SK-N-SH treated with all-trans-retinoic acid at 6 μM for 48 hours (cell line): ENCODE measurements around the gene GRPEL2.

Experiments
- ATAC-seq: fragments of 200-7000 bp; cut with Tn5 transposase; 3 replicates; pipeline ENCODE4 v1.9.1; 2020; ENCODE audit warnings: mild to moderate bottlenecking, moderate library complexity
- ARNTL ChIP-seq: fragments of 450-650 bp; formaldehyde crosslinking; IDR thresholded peaks from 2 replicates; pipeline ENCODE4 v1.5.0; 2020; ENCODE audit warnings: low read depth, mild to moderate bottlenecking, moderate library complexity, borderline replicate concordance
- ESRRG ChIP-seq: fragments of 250-450 bp; sonication (Bioruptor Pico); IDR thresholded peaks from 2 replicates; pipeline ENCODE4 v1.6.1; 2021; ENCODE audit warnings: mild to moderate bottlenecking
- ISL1 ChIP-seq: fragments of 250-450 bp; sonication (Bioruptor Pico); IDR thresholded peaks from 2 replicates; pipeline ENCODE4 v2.1.2; 2022; ENCODE audit warnings: mild to moderate bottlenecking, moderate library complexity
- OSR1 ChIP-seq: fragments of 250-450 bp; sonication (Bioruptor Pico); IDR thresholded peaks from 2 replicates; pipeline ENCODE4 v1.8.0; 2022; ENCODE audit warnings: moderate library complexity, mild to moderate bottlenecking, inconsistent platforms
- PATZ1 ChIP-seq: fragments of 250-450 bp; sonication (Bioruptor Pico); IDR thresholded peaks from 2 replicates; pipeline ENCODE4 v1.8.0; 2020; ENCODE audit warnings: mild to moderate bottlenecking, moderate library complexity, borderline replicate concordance
- POU6F1 ChIP-seq: fragments of 250-450 bp; sonication (Bioruptor Pico); IDR thresholded peaks from 2 replicates; pipeline ENCODE4 v1.8.0; 2021; ENCODE audit warnings: low read depth, mild to moderate bottlenecking, moderate library complexity, borderline replicate concordance
- PPARA ChIP-seq: fragments of 250-450 bp; sonication (Bioruptor Pico); IDR thresholded peaks from 2 replicates; pipeline ENCODE4 v1.5.0; 2020; ENCODE audit warnings: mild to moderate bottlenecking, borderline replicate concordance
- RARB ChIP-seq: fragments of 250-450 bp; sonication (Bioruptor Pico); IDR thresholded peaks from 2 replicates; pipeline ENCODE4 v1.8.0; 2021; ENCODE audit warnings: mild to moderate bottlenecking, moderate library complexity
- SNAI2 ChIP-seq: fragments of 250-450 bp; sonication (Bioruptor Pico); IDR thresholded peaks from 2 replicates; pipeline ENCODE4 v1.5.0; 2020; ENCODE audit warnings: mild to moderate bottlenecking, moderate library complexity
- TCF4 ChIP-seq: fragments of 250-450 bp; sonication (Bioruptor Pico); IDR thresholded peaks from 2 replicates; pipeline ENCODE4 v1.8.0; 2021; ENCODE audit warnings: mild to moderate bottlenecking, moderate library complexity, borderline replicate concordance
- TSHZ2 ChIP-seq: fragments of 250-450 bp; sonication (Bioruptor Pico); IDR thresholded peaks from 2 replicates; pipeline ENCODE4 v1.5.0; 2020; ENCODE audit warnings: mild to moderate bottlenecking, moderate library complexity
- ZC3H10 ChIP-seq: fragments of 250-450 bp; sonication (Bioruptor Pico); IDR thresholded peaks from 2 replicates; pipeline ENCODE4 v1.5.1; 2021; ENCODE audit warnings: mild to moderate bottlenecking, moderate library complexity
- ZFP3 ChIP-seq: fragments of 250-450 bp; sonication (Bioruptor Pico); IDR thresholded peaks from 2 replicates; pipeline ENCODE4 v1.5.0; 2020; ENCODE audit warnings: mild to moderate bottlenecking, moderate library complexity
- ZFP30 ChIP-seq: fragments of 450-650 bp; formaldehyde crosslinking; IDR thresholded peaks from 2 replicates; pipeline ENCODE4 v1.5.0; 2022; ENCODE audit warnings: mild to moderate bottlenecking, moderate library complexity
- ZNF565 ChIP-seq: fragments of 450-650 bp; formaldehyde crosslinking; conservative IDR thresholded peaks from 2 replicates; pipeline ENCODE4 v1.5.0; 2020; ENCODE audit warnings: low read depth, mild to moderate bottlenecking, moderate library complexity
- ZNF70 ChIP-seq: fragments of 450-650 bp; formaldehyde crosslinking; IDR thresholded peaks from 2 replicates; pipeline ENCODE4 v1.5.0; 2020; ENCODE audit warnings: mild to moderate bottlenecking, moderate library complexity
- ZNF8 ChIP-seq: fragments of 450-650 bp; formaldehyde crosslinking; IDR thresholded peaks from 2 replicates; pipeline ENCODE4 v1.5.0; 2020; ENCODE audit warnings: mild to moderate bottlenecking, moderate library complexity

Gene GRPEL2

GRCh38 chr5:149345147-149345891 is at the start of gene GRPEL2:
Gene GRPEL2, plus strand, starts transcription at chr5:149345499. Its CDS starts 41 bp downstream, at chr5:149345540.
- ATAC-seq, result peak; percentile 98

GRCh38 chr5:149297340-149298025 is 47.8 kb upstream of the GRPEL2 start:
- no peak; the same call in 1 of the 3 replicates for ATAC-seq
- TF ChIP-seq ISL1 (CRISPR knock-in tag), result no peak
- no peak for TF ChIP-seq PATZ1 (CRISPR knock-in tag)
- TF ChIP-seq TCF4 (CRISPR knock-in tag), result no peak
- no peak for TF ChIP-seq ESRRG (CRISPR knock-in tag)
- no peak for TF ChIP-seq SNAI2
- no peak for TF ChIP-seq RARB

More at GRCh38 chr5:149345147-149345891, at the start of gene GRPEL2:
- TF ChIP-seq OSR1 (CRISPR knock-in tag), result no peak
- TF ChIP-seq TSHZ2 (CRISPR knock-in tag), result 0 out of 2 replicates have a peak, but pooled peaks have one; percentile 33
- no peak for TF ChIP-seq SNAI2
- TF ChIP-seq ZFP3 (CRISPR knock-in tag), result 0 out of 2 replicates have a peak, but pooled peaks have one; percentile 11
- no peak for TF ChIP-seq ZFP30 (CRISPR knock-in tag)
- 0 out of 2 replicates have a peak, but pooled peaks have one; percentile 11 for TF ChIP-seq ESRRG (CRISPR knock-in tag)
- 0 out of 2 replicates have a peak, but pooled peaks have one; percentile 25 for TF ChIP-seq POU6F1 (CRISPR knock-in tag)
- TF ChIP-seq TCF4 (CRISPR knock-in tag), result 0 out of 2 replicates have a peak, but pooled peaks have one; percentile 9
- TF ChIP-seq, all 23 proteins: peak for 5

GRCh38 chr5:149298163-149298562 is 47.1 kb upstream of the GRPEL2 start:
- no peak for ATAC-seq
- TF ChIP-seq ARNTL (CRISPR knock-in tag) (no peak), ZNF70 (CRISPR knock-in tag) (no peak), ZNF8 (CRISPR knock-in tag) (no peak), TCF4 (CRISPR knock-in tag) (no peak), SNAI2 (no peak), ESRRG (CRISPR knock-in tag) (no peak), ZFP30 (CRISPR knock-in tag) (no peak), TSHZ2 (CRISPR knock-in tag) (no peak), ZC3H10 (no peak)

- no peak for ATAC-seq
- no peak for TF ChIP-seq ZNF70 (CRISPR knock-in tag)
- no peak for TF ChIP-seq PPARA (CRISPR knock-in tag)
- no peak for TF ChIP-seq ZNF565 (CRISPR knock-in tag)
- no peak for TF ChIP-seq SNAI2
- TF ChIP-seq TSHZ2 (CRISPR knock-in tag), result no peak
- no peak for TF ChIP-seq ESRRG (CRISPR knock-in tag)
- TF ChIP-seq PATZ1 (CRISPR knock-in tag), result no peak
- TF ChIP-seq TCF4 (CRISPR knock-in tag), result no peak
These were observed 46.4 kb upstream of the GRPEL2 start for GRCh38 chr5:149298842-149299404.
